K562 (cell line): ENCODE data around the gene CLDN11. TPM values are rescaled to one million over a fixed set of nuclear protein-coding genes. Genes with fewer than 3 reads are reported as not detected.
A peak's percentile ranks its signal among the peaks of the same experiment; 100 is the strongest.

Experiments
- ATAC-seq: fragments of 200-7000 bp; cut with Tn5 transposase; 3 replicates; pipeline ENCODE4 v1.9.1; 2020; ENCODE audit warnings: moderate library complexity
- BruUV-seq: library from RNA; stranded (reverse); fragments of 400-500 nt; replicated peaks from 2 replicates; lab custom pipeline; 2021; lab: Mats Ljungman, UMichigan
- CTCF ChIA-PET: fragments of 300-600 bp; formaldehyde crosslinking; extraction: SDS; loops from one replicate; lab custom pipeline; 2021; ENCODE audit warnings: low intra/inter-chr PET ratio; lab: Yijun Ruan, JAX
- POLR2A ChIA-PET: fragments of 300-600, 350-650 bp; sonication (Branson Sonifier 250); formaldehyde crosslinking; extraction: SDS; loops from one replicate; lab custom pipeline; 2021; ENCODE audit warnings: antibody characterized with exemption, inconsistent platforms; lab: Yijun Ruan, JAX
- DNase-seq, 4 experiments: peaks; one replicate each; pipeline versions ENCODE4 v3.0.0 to v3.0.0-alpha.2; 2011 to 2018; ENCODE audit warnings: low spot score in 3 of 4, mixed read lengths in 3 of 4; ENCODE audit errors: extremely low read depth in 1 of 4
- FAIRE-seq: peaks from 2 replicates; lab custom pipeline; 2011; peaks lifted over from hg19 to GRCh38; lab: Jason Lieb, UNC
- H2AFZ ChIP-seq: 2 replicates; pipeline ENCODE4 v1.6.0; 2011; ENCODE audit warnings: low read depth, low read length, control low read depth, inconsistent platforms
- H3K27ac ChIP-seq: fragments of 200-600 bp; 3 replicates; pipeline ENCODE4 v1.8.0; 2011; ENCODE audit warnings: low read depth, mild to moderate bottlenecking, control low read depth, inconsistent platforms, low read length, moderate library complexity, mixed read lengths; ENCODE audit errors: extremely low read depth
- H3K27me3 ChIP-seq, 2 experiments: fragments of 300-600 bp in 1 of 2; 2 replicates in 1 of 2; 3 replicates in 1 of 2; pipeline versions ENCODE4 v1.6.0 to v1.8.0; 2011; ENCODE audit warnings: inconsistent platforms in 2 of 2, low read length in 2 of 2, mild to moderate bottlenecking in 1 of 2, mixed read lengths in 1 of 2, moderate library complexity in 1 of 2; ENCODE audit not compliant: control insufficient read depth in 2 of 2, insufficient read depth in 2 of 2
- H3K36me3 ChIP-seq: fragments of 300-600 bp; 3 replicates; pipeline ENCODE4 v1.8.0; 2011; ENCODE audit warnings: mild to moderate bottlenecking, low read length, inconsistent platforms; ENCODE audit not compliant: control insufficient read depth, insufficient read depth
- H3K4me1 ChIP-seq, 2 experiments: fragments of 200-600 bp in 1 of 2; replicated peaks in 1 of 2; 2 replicates in 1 of 2; 3 replicates in 1 of 2; pipeline versions ENCODE4 v1.5.1 to v1.8.0; 2011; ENCODE audit warnings: inconsistent platforms in 2 of 2, low read length in 2 of 2, mild to moderate bottlenecking in 1 of 2, mixed read lengths in 1 of 2, moderate library complexity in 1 of 2; ENCODE audit not compliant: control insufficient read depth in 2 of 2, insufficient read depth in 2 of 2
- H3K4me2 ChIP-seq: 2 replicates; pipeline ENCODE4 v1.6.1; 2011; ENCODE audit warnings: low read length, control low read depth, inconsistent platforms, mixed read lengths; ENCODE audit not compliant: insufficient read depth
- H3K4me3 ChIP-seq: fragments of 200-600 bp; sonication (generic), shearing (Covaris generic); 2 replicates; pipeline ENCODE4 v1.5.1; 2016; ENCODE audit warnings: control low read depth, inconsistent platforms
- H3K79me2 ChIP-seq: fragments of 200-600 bp; 3 replicates; pipeline ENCODE4 v1.8.0; 2011; ENCODE audit warnings: low read length, inconsistent platforms; ENCODE audit not compliant: control insufficient read depth, insufficient read depth
- H3K9ac ChIP-seq, 2 experiments: 2 replicates each; pipeline versions ENCODE4 v1.6.0 to v1.6.1; 2011; ENCODE audit warnings: low read depth in 2 of 2, low read length in 2 of 2, control low read depth in 1 of 2, inconsistent platforms in 1 of 2, mild to moderate bottlenecking in 1 of 2, mixed read lengths in 1 of 2; ENCODE audit not compliant: insufficient read depth in 1 of 2
- H3K9me1 ChIP-seq: one replicate; pipeline ENCODE4 v1.6.0; 2011; ENCODE audit warnings: inconsistent platforms, mild to moderate bottlenecking, low read length, moderate library complexity; ENCODE audit not compliant: control insufficient read depth, insufficient read depth
- H3K9me3 ChIP-seq: replicated peaks from 2 replicates; pipeline ENCODE4 v1.5.1; 2011; ENCODE audit warnings: low read depth, low read length, inconsistent platforms; ENCODE audit not compliant: control insufficient read depth, insufficient read depth
- H4K20me1 ChIP-seq: replicated peaks from 2 replicates; pipeline ENCODE4 v1.6.1; 2011; ENCODE audit warnings: low read length, inconsistent platforms, mixed read lengths; ENCODE audit not compliant: control insufficient read depth, insufficient read depth
- CTBP1 ChIP-seq: fragments of 450-650 bp; IDR thresholded peaks from 2 replicates; pipeline ENCODE4 v1.6.1; 2016; ENCODE audit warnings: borderline replicate concordance
- ELF1 ChIP-seq: fragments of 200-800 bp; sonication (Bioruptor generic); IDR thresholded peaks from 2 replicates; pipeline ENCODE4 v1.6.1; 2016; ENCODE audit warnings: missing genetic modification characterization, missing compliant biosample characterization
- ELF4 ChIP-seq: fragments of 450-650 bp; formaldehyde crosslinking; IDR thresholded peaks from 2 replicates; pipeline ENCODE4 v1.4.0; 2022; ENCODE audit warnings: missing genetic modification characterization
- FOXK1 ChIP-seq: sonication (generic); formaldehyde crosslinking; IDR thresholded peaks from 2 replicates; pipeline ENCODE4 v1.8.0; 2022; ENCODE audit warnings: missing genetic modification reagents, mild to moderate bottlenecking, borderline replicate concordance
- HMG20B ChIP-seq: fragments of 250-450 bp; sonication (Bioruptor Pico); IDR thresholded peaks from 2 replicates; pipeline ENCODE4 v1.5.0; 2021; ENCODE audit warnings: mild to moderate bottlenecking
- MEIS2 ChIP-seq: fragments of 450-650 bp; IDR thresholded peaks from 2 replicates; pipeline ENCODE4 v1.6.1; 2014; ENCODE audit warnings: mild to moderate bottlenecking; ENCODE audit not compliant: partially characterized antibody
- TFAM ChIP-seq: fragments of 250-450 bp; sonication (Bioruptor Pico); conservative IDR thresholded peaks from 2 replicates; pipeline ENCODE4 v1.5.0; 2021; ENCODE audit warnings: mild to moderate bottlenecking, moderate library complexity
- ZNF561 ChIP-seq: fragments of 450-650 bp; formaldehyde crosslinking; conservative IDR thresholded peaks from 2 replicates; pipeline ENCODE4 v1.4.0; 2020; ENCODE audit warnings: mild to moderate bottlenecking, moderate library complexity
- ZNF584 ChIP-seq: fragments of 200-800 bp; sonication (Bioruptor generic); IDR thresholded peaks from 2 replicates; pipeline ENCODE4 v1.6.1; 2016; ENCODE audit warnings: low read depth, mild to moderate bottlenecking, missing genetic modification characterization, missing compliant biosample characterization
- ZNF717 ChIP-seq: fragments of 250-450 bp; sonication (Bioruptor Pico); IDR thresholded peaks from 2 replicates; pipeline ENCODE4 v1.5.0; 2021
- WGBS: fragments of 100-300 bp; shearing (Covaris generic); methylation state at CpG from one replicate; pipeline ENCODE4 v1.1.6; 2016; ENCODE audit warnings: low coverage, mixed read lengths; ENCODE audit not compliant: insufficient coverage; ENCODE audit errors: missing lambda C conversion rate; 5-methylcytosine and 5-hydroxymethylcytosine counted together
- in situ Hi-C: fragments of 300-500 bp; cut with MboI; formaldehyde crosslinking; loops from 4 replicates; pipeline ENCODE4 v1.15.0; 2018; ENCODE audit warnings: inconsistent platforms, mixed read lengths
- intact Hi-C: fragments of 100-400 bp; cut with micrococcal nuclease; formaldehyde crosslinking; loops from 2 replicates; pipeline ENCODE4 v1.14.2; 2022
- polyA plus RNA-seq, 8 experiments: library from polyadenylated mRNA; depleted of rRNA in 4 of 8; stranded (reverse) in 5 of 8; unstranded in 3 of 8; fragments of >200 nt; fragmentation: Nextera tagmentation in 2 of 8; fragmentation: Illumina TruSeq in 1 of 8; extraction: Ambion mirVana in 2 of 8; extraction: Trizol in 1 of 8; gene quantifications; 2 replicates each; pipeline versions ENCODE4 v1.2.1 to v1.2.3, GENCODE V29; 2011 to 2014; ENCODE audit warnings: inconsistent platforms in 1 of 8, missing spikeins in 1 of 8
- total RNA-seq, 7 experiments: library from RNA; depleted of rRNA in 6 of 7; stranded (reverse); fragments of >200 nt in 6 of 7; fragmentation: Illumina TruSeq in 2 of 7; extraction: Trizol in 2 of 7; gene quantifications; 2 replicates each; pipeline versions ENCODE4 v1.2.1 to v1.2.3, GENCODE V29; 2011 to 2021; ENCODE audit warnings: low replicate concordance in 1 of 7
- TF ChIP-seq, protein P1 (sequence below): fragments of 450-650 bp; formaldehyde crosslinking; IDR thresholded peaks from 2 replicates; pipeline ENCODE4 v1.4.0; 2020; ENCODE audit warnings: mild to moderate bottlenecking, moderate library complexity
- TF ChIP-seq, protein P2 (sequence below): sonication (generic); formaldehyde crosslinking; IDR thresholded peaks from 2 replicates; pipeline ENCODE4 v1.8.0; 2022; ENCODE audit warnings: mild to moderate bottlenecking, missing genetic modification reagents
- TF ChIP-seq, protein P3 (sequence below): sonication (generic); formaldehyde crosslinking; IDR thresholded peaks from 2 replicates; pipeline ENCODE4 v1.8.1; 2023; ENCODE audit warnings: mild to moderate bottlenecking, missing genetic modification reagents, moderate library complexity
- TF ChIP-seq, protein P4 (sequence below): fragments of 450-650 bp; IDR thresholded peaks from 2 replicates; pipeline ENCODE4 v1.6.1; 2016
- TF ChIP-seq, protein P5 (sequence below), 2 experiments: IDR thresholded peaks in 1 of 2; conservative IDR thresholded peaks in 1 of 2; 2 replicates each; pipeline ENCODE4 v1.6.1; 2016; ENCODE audit warnings: low read depth in 2 of 2, mild to moderate bottlenecking in 1 of 2, missing compliant biosample characterization in 1 of 2, missing genetic modification characterization in 1 of 2, moderate library complexity in 1 of 2

The CLDN11 gene
- total and polyA plus RNA-seq, 9 of the 15 experiments (the other 6 are each of a cell fraction or from before 2014, with no cell fraction given) = 0.05 to 0.41 (median 0.18) TPM; not detected in 1

DNA sequence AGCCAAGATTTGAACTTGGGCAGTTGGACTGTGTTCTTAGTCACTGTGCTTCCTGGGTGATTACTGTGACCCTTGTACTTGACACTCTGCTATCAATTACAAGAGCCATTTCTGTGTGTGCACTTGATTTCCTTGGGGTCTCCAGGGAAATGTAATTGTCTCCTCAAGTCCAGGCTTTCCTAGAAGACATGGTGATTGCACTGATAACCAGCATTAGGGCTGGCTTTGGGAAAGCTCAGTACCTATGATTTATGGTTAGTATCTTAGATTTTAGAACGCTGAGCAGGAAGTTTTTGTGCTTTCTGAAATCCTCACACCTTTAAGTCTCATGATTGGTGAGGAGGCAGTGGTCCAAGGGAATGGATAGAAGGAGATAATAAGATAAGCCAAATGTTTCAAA, 1.6 kb upstream of the CLDN11 start:
- Histone ChIP-seq H3K27ac (no peak overlapping the region), H3K27me3 (no peaks in the 10 kb centered on the region), H4K20me1 (no peaks in the 10 kb centered on the region), H3K9me1 (no peaks in the 10 kb centered on the region), H3K79me2 (no peaks in the 10 kb centered on the region), H3K36me3 (no peaks in the 10 kb centered on the region), H3K4me1 (peaks cover 0 to 9% of the 10 kb centered on the region in 2 experiments; a peak in 2 of 5 replicates), H2AFZ (no peak overlapping the region), H3K9me3 (no peaks in the 10 kb centered on the region), H3K4me3 (no peak overlapping the region), H3K9ac (no peak overlapping the region), H3K4me2 (no peak overlapping the region)
- in situ Hi-C loops (no loop called here), intact Hi-C loops (no loop called here)
- 0% methylated on average over 1 of the region's 1 CpG for WGBS
- CTCF ChIA-PET = no interaction called here
- FAIRE-seq = no peak
- DNase-seq = peak in 1 of 4 experiments; percentile 15
- BruUV-seq = no TSS peak
- ATAC-seq = no peak
- POLR2A ChIA-PET = no interaction called here
- TF ChIP-seq, protein P1, sequence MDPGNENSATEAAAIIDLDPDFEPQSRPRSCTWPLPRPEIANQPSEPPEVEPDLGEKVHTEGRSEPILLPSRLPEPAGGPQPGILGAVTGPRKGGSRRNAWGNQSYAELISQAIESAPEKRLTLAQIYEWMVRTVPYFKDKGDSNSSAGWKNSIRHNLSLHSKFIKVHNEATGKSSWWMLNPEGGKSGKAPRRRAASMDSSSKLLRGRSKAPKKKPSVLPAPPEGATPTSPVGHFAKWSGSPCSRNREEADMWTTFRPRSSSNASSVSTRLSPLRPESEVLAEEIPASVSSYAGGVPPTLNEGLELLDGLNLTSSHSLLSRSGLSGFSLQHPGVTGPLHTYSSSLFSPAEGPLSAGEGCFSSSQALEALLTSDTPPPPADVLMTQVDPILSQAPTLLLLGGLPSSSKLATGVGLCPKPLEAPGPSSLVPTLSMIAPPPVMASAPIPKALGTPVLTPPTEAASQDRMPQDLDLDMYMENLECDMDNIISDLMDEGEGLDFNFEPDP (CRISPR knock-in tag) = no peak
- TF ChIP-seq TFAM (no peak), MEIS2 (peak; percentile 73), ELF4 (no peak), CTBP1 (peak; percentile 13; the same call in 1 of the 2 replicates), ZNF584 (no peak), ELF1 (no peak), ZNF561 (CRISPR knock-in tag) (no peak), FOXK1 (CRISPR knock-in tag) (no peak), ZNF717 (CRISPR knock-in tag) (no peak), HMG20B (CRISPR knock-in tag) (no peak)
- TF ChIP-seq, protein P2, sequence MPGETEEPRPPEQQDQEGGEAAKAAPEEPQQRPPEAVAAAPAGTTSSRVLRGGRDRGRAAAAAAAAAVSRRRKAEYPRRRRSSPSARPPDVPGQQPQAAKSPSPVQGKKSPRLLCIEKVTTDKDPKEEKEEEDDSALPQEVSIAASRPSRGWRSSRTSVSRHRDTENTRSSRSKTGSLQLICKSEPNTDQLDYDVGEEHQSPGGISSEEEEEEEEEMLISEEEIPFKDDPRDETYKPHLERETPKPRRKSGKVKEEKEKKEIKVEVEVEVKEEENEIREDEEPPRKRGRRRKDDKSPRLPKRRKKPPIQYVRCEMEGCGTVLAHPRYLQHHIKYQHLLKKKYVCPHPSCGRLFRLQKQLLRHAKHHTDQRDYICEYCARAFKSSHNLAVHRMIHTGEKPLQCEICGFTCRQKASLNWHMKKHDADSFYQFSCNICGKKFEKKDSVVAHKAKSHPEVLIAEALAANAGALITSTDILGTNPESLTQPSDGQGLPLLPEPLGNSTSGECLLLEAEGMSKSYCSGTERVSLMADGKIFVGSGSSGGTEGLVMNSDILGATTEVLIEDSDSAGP (CRISPR knock-in tag) = no peak
- TF ChIP-seq, protein P3, sequence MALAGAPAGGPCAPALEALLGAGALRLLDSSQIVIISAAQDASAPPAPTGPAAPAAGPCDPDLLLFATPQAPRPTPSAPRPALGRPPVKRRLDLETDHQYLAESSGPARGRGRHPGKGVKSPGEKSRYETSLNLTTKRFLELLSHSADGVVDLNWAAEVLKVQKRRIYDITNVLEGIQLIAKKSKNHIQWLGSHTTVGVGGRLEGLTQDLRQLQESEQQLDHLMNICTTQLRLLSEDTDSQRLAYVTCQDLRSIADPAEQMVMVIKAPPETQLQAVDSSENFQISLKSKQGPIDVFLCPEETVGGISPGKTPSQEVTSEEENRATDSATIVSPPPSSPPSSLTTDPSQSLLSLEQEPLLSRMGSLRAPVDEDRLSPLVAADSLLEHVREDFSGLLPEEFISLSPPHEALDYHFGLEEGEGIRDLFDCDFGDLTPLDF (CRISPR knock-in tag) = no peak
- TF ChIP-seq, protein P4, sequence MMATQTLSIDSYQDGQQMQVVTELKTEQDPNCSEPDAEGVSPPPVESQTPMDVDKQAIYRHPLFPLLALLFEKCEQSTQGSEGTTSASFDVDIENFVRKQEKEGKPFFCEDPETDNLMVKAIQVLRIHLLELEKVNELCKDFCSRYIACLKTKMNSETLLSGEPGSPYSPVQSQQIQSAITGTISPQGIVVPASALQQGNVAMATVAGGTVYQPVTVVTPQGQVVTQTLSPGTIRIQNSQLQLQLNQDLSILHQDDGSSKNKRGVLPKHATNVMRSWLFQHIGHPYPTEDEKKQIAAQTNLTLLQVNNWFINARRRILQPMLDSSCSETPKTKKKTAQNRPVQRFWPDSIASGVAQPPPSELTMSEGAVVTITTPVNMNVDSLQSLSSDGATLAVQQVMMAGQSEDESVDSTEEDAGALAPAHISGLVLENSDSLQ = peak; percentile 65
- TF ChIP-seq, protein P5, sequence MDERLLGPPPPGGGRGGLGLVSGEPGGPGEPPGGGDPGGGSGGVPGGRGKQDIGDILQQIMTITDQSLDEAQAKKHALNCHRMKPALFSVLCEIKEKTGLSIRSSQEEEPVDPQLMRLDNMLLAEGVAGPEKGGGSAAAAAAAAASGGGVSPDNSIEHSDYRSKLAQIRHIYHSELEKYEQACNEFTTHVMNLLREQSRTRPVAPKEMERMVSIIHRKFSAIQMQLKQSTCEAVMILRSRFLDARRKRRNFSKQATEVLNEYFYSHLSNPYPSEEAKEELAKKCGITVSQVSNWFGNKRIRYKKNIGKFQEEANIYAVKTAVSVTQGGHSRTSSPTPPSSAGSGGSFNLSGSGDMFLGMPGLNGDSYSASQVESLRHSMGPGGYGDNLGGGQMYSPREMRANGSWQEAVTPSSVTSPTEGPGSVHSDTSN (CRISPR knock-in tag; IDR thresholded peaks at IDR 0.05; ENCODE audit: low read depth) = no peak
- TF ChIP-seq, protein P5 (tag; conservative IDR thresholded peaks at IDR 0.05; ENCODE audit: low read depth) = 0 out of 2 replicates have a peak, but pooled peaks have one; percentile 24
